Glomerular visceral epithelial cell (primary cell): ENCODE results near the gene CMSS1.
"Not testable (repeated sequence)": the region's sequence is repeated elsewhere in the genome, so short reads cannot be mapped to it uniquely, and the experiment has no call there.

Experiments
- DNase-seq: peaks from one replicate; pipeline ENCODE4 v3.0.0-alpha.2; 2016; ENCODE audit errors: extremely low spot score

The CMSS1 gene

DNA sequence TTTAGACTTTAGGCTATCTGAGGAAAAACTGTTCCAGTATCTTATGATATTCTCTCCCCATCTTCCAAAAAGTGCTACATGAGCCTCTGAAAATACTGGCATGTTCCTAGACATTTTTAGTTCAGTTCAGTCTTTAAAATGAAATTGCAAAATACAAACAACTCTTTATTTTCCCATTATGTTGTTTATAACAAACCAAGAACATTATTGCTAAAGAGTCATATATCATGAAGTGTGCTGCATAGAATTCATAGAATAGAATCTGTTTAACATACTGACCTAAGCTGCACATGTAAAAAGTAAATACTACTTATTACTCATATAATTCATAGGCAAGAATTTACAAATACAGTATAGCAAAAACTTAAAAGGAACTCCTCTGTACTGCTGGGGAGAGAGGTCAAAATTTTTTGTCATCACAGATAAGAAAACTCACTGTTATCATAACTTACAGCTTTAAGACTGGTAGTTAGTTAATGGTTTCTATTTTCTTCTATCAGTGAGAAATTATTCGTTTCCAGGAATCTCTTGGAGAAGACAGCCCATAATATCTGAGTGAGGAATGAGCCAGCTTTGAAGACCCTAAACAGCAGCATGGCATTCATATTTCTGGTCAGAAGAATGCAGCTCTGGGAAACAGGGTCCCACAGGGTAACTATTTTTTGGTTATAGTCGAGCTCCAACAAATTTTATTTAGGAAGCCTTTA, 264.5 kb downstream of the CMSS1 start:
- no peak for DNase-seq

DNA sequence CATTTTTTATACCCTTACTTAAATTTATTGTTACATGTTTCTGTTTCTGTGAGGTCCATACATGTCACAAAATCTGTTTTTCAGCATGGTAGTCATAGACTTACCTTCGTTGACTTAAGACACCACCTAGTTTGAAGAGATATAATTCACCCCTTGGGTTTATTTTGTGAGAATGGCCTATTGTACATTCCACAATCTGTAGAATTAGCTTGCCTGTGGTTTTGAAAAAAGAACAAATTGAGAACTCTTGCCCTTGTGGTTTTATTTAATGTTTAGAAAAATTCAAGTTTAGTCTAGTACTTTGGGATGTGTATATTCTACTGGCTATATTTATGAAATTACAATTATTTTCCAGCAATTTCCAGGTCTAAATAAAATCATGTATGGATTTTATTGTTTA, 265.1 kb downstream of the CMSS1 start:
- no peak for DNase-seq

DNA sequence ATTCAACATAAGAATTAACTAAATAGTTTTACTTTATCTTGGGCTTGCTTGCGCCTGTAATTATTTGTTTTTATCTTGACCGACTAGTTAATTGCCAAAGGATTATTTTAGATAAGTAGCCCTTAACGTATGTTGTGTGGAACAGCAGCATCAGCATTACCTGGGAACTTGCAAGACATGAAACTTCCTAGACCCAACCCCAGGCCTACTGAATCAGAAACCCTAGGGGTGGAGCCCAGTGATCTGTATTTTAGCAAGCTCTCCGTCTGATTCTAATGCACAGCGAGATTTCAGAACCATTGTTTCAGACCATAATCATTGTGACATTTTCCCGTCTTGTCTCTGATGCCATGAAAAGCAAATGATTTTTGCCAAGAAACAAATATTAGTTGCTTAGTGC, 265.5 kb downstream of the CMSS1 start:
- no peak for DNase-seq

DNA sequence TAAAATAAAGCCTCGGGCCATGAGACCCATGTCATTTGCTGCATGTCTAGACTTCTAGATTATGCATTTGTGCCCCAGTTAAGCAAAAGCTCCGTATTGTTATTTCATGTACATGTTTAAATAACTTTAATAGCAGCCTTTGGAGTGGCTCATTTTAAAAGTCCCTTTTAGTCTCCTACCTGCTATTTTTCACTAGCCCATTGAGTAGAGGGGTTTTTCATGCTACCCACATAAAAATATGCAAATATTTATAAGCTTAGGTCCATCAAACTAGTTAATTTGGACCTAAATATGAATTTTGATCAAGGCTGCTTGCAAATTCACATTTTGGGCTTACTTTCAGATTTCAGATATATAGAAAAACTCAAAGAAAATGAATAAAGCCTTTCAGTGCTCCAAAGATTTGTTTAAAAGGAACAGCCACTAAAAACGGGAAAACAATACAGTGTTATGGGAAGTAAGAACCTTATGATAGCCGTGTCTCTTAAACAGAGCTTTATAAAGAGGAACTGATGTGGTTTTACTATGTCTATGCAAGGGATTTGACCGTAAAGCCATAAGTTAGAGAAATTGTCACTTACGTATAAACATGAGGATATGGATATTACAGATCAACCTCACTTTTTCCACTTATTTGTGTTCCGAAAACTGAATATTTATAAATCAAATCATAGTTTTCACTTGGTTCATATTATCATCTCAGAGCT, 266.6 kb downstream of the CMSS1 start:
- no peak for DNase-seq

DNA sequence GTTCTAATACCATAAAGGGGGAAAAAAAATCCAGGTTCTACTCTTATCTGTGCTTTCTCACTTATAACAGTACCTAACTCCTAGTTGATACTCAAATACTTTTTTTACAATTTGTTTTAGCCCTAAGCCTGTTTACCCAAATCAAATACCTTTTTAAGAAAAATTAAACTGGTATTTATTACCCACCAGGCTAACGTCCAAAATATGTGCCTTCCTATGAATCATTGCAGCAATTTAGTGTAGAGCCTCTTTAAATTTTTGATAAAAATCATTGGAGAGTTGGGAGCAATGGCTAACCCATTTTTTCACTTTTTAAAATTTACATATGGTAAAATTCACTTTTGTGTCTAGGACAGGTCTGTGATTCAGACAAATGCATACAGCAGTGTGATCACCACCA, 268.7 kb downstream of the CMSS1 start:
- DNase-seq = no peak

DNA sequence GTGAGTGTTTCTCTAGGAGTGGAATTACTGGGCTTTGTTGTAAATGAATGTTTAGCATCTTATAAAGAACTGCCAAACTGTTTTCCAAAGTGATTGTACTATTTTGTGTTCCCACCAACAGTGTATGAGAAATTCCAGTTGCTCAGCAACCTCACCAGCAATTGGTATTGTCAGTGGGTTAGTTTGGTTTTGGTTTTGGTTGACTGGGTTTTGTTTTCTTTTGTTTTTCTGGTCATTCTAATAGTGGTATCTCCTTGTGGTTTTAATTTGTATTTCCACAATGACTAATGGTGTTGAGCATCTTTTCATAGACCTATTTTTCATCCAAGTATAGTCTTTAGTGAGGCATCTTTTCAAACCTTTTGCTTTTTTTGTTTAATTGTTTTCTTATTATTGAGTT, 269.5 kb downstream of the CMSS1 start:
- DNase-seq = peak; percentile 75

DNA sequence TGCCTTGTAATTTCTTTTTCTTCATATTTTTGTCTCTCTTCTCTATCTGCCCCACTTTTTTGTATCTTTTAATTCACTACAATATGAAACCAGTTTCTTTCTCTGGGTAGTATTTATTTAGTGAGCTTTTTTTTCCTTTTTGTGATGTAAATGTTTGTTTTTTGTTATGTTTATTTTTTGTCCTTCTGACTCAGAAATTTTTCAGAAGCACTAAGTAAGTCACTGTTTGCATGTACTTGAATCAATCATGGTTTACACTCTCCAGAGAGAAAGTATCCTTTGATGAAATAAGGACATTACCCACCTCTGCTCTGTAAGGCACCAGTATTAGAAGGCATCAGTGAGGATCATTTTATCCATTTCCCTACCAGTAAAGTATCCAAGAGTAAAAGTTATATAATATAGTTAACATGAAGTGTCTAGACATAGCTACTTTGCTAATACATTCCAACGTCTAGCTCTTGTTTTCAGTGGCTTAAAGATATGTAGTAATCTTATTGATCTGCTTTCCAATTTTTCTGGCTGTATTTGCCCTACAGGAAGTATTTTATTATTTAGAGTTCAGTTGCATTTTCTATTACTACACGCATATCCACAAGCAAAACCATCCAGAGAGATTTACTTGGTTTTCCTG, 271.2 kb downstream of the CMSS1 start:
- DNase-seq = no peak

DNA sequence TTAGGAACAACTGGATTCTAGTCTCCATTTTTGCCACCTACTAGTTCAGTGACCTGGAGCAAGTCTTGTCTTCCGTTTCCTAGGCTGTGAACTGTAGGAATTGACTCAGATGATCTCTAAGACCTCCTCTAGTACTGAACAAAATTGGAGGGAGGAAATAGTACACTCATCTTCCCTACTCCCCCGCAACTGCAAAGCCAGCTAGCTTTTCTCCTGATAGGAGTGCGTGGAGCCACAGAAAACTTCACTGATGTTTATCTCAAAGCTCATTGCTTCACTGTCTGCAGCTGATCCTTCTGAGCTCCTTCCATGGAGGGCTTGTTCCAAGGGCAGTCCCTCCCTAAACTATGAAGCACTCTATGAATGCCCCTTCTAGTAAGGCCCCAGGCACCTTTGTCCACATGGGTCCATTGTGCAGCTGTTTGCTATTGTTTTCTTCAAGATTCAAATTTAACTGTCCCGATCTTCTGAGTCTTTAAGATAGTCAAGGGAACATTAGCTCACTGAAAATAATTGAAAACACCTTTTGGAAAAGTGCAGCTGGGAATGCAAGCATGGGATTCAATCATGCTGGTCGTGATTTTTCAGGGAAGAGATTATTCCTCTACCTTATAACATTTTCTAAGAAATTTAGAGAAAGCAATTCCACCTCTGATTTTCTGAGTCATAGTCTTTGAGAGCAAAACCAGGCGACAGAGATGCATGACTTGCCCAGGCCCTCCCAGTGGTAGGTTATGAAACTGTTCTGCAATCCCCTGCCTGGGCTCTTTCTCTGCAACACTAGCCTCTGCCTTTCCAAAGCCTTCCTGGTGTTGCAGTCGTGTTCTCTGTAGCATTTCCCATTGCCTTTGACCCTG, 272.4 kb downstream of the CMSS1 start:
- DNase-seq = peak; percentile 51

DNA sequence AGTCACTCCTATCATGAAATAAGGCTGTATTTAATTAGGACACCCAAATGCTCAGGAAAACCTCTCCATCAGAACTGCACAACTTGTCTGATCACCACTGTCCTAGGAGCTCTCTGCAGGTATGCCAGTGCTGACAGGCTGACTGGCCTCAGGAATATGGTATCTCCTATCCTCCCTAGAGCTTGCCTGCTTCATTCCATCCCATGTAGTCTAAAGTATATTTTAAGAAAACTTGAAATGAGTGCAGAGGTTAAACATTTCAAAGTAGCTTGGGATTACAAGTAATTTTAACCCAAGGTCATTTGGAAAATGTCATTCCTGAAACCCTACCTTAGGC, 273.0 kb downstream of the CMSS1 start:
- DNase-seq = no peak

DNA sequence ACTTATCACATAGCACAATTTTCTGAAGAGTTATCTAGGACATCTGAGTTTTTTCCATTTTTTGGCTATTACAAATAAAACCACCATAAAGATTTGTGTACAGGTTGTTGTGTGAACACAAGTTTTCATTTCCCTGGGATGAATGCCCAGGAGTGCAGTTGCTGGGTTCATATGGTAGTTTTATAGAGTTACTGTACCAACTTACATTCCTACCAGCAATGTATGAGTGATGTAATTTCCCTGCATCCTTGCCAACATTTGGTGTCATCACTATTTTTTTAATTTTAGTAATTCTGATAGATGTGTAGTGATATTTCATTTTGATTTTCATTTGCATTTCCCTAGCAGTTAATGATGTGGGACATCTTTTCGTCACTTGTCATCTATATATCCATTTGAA, 276.2 kb downstream of the CMSS1 start:
- no peak for DNase-seq

DNA sequence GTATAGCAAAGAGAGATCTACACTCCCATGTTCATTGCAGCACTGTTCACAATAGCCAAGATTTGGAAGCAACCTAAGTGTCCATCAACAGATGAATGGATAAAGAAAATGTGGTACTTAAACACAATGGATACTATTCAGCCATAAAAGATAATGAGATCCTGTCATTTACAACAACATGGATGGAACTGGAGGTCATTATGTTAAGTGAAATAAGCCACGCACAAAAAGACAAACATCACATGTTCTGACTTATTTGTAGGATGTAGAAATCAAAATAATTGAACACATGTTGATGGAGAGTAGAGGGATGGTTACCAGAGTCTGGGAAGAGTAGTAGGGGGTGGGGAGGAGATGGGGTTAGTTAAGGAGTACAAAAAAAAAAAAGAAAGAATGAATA, 278.6 kb downstream of the CMSS1 start:
- DNase-seq = not testable (repeated sequence)

DNA sequence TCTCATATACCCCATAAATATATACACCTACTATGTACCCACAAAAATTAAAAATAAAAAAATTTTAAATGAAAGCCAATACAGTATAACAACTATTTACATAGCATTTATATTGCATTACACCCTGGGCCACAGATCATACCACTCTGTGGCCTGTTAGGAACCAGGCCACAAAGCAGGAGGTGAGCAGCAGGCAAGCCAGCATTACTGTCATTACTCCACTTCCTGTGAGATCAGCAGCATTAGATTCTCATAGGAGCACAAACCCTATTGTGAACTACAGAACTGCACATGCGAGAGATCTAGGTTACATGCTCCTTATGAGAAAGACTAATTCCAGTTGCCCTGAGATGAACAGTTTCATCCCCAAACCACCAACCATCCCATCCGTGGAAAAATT, 279.2 kb downstream of the CMSS1 start:
- DNase-seq = no peak

DNA sequence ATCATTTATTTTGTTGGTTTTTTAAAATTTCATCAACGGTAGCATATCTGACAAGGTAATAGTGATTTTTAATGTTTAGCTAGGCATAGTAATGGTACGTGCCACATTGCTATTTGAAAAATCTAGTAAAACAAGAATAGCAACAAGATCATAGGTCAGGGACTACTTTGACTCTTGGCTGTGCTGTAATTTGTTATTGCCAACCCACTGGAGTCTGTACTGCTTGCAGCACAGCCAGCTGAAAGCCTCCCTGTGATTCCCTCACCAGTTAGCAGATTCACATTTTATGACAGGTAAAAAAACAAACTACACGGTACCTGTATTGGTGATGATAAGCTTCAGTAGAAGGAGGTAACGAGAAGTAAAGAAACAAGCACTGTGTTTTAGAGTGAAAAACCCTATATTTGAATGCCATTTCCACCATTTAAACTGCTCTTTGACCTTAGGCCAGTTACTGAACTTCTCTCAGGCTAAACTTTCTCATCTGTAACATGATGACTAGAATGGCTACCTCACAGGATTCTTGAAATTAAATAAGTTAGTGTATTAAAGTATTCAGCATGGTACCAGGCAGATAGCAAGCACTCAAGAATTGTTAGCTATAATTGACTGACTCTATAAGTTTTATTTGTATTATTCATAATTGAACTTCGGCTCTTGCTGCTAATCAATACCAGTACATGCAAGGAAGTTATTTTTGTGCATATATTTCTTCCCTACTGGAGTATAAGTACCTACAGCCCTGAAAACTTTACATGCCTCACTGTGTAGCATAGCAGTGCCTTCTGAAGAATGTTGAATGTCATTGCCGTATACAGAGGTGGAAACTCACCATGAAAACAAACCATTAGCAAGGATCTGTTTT, 280.5 kb downstream of the CMSS1 start:
- DNase-seq = no peak

DNA sequence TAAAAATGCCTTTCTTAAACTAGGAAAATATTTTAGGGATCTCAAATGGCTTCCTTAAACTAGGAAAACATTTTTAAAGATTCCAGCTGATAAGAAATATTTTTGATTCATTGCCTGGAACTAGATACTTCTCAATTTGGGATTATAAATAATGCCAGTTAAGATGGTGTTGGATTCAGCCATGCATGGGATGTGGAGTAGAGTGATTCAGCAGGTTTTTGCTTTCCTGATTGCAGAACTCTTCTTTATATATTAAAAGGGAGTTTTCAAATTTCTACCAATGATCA, 281.1 kb downstream of the CMSS1 start:
- DNase-seq = no peak

DNA sequence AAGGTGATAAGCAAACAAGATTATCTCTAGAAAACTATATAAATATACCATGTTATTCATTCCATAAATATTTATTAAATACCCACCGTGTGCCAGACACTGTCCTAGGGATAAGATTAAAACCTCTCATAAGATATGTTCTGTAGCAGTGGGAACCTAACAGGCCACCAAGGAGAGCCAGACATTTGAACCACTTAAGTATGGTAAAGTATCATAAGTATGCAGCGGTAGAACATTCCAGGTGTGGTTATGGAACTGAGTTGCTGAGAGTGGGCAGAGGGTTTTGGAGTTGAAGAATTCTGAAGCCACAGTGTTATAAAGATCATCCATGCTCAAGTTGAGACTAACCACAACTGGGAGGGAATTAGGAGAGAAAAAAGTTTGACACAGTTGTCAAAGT, 282.0 kb downstream of the CMSS1 start:
- peak; percentile 49 for DNase-seq

DNA sequence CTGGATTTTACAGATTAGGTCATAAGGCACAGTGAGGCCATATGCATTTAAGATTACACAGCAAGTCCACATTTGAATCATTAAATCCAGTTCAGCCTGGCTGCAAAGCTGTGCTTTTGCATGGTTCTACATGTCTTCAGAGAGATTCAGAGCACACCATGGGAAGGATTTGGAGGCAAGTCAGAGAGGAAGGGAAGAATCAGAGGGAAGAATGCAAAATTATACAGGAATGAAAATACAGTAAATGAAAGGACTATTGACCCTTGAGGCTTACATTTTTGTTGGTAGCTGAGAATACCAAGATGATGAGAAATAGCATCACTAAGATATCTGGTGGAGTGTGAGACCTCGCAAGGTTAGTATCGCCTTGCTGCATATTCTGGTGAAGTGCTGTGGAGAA, 282.8 kb downstream of the CMSS1 start:
- peak; percentile 4 for DNase-seq

DNA sequence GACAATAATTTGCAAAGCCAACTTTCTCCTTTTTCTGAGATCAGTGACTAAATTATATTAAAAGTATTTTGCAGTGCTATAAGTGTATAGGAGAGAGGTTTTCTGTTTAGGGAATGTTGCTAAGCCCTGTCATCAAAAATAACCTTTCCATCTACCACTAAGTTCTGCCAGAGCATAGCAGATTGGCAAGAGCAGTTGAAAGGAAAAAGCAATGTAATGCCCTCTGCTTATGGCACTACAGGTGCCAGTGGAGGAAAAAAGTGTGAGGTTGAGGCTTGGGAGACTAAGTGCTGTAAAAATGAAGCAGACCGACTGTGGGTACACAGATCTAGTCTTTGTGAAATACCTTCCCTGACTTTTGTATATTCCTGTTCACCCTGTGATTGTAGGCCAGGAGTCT, 285.1 kb downstream of the CMSS1 start:
- no peak for DNase-seq

DNA sequence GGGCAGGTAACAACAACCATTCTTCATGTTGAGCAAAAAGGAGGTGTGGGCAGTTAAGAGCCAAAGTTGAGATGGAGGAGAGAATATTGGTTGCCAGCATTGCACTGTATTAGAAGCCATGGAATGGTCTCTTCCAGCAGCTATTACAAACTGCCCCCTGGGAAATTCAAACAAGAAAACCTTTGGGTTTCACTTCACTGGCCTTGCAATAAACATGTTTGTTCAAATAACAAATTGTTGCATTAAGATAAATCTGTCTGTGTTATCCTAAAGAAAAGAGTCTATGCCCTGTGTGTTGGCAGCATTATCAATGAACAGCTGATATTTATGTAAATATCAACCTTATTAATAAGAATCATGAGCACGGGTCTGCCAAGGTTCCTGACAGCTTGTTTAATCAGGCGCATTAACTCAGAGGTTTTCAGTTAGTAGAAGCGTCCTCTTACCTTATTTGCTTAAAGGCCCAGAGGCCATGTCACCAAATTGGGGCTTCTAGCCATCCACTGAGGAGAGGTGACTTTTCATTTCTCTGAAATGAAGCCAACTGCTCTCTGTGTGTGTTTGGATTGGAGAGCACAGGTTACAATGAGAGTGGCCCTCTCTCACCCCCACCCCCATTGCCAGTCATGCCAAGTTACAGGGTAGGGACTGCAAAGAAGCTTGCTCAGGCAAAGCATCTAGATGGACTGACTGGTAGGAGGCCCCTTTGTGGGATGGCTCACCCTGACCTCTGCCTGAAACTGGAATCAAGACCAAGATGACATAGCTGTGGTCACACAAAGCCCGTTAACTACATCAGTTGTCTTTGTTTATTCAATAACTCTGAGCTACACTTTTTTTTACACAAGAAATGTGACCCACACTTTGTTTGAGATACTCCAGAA, 286.1 kb downstream of the CMSS1 start:
- peak; percentile 76 for DNase-seq

DNA sequence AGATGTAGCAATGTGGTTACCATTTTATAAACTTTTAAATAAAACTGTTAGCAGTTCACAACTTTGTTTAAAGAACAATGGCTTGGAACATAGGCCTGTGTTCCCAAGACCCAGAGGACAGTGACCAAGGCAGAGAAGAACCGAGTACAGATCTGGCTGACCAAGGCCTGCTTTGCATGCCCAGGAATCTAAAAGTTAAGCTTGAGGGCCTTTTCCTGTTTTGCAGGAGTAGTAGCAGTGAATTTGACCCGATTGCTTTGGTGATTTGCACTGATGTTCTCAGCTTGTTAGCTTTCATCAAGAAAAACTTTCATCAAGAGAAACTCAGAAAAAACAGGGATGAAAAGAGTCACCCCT, 286.8 kb downstream of the CMSS1 start:
- no peak for DNase-seq

DNA sequence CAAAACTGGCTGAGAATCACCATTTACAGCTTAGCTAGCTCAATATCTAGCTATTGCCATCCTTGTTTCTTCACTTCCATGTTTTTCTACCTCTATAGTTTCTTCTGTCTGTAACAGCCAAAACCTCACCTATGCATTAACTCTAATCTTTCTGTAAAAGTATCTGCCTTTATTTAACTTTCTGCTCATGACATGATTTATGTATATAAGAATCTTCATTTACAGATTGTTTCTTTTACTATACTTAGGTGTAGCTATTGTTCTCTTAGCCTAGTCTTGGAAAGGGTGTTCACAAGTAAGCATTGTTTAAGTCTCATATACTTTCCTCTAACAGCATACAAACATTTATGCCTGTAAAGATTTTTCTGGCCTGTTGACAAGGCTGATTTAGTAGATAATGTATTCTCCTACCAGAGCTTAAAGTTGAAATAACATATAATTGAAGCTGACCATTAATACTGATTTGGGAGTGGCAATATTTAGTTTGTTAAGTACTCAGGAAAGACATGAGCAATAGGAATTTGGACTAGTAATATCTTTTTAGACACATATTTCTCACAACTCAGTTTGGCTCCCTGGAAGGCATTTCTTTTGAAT, 287.3 kb downstream of the CMSS1 start:
- no peak for DNase-seq
